ENCODE results near the gene COLQ.
A peak's percentile ranks its signal among the peaks of the same experiment; 100 is the strongest.

COLQ gene

GRCh38 chr3:15453501-15453900 lies 68.0 kb downstream of the COLQ start:
- DNase-seq: no peak

- DNase-seq: no peak
These were observed 68.5 kb downstream of the COLQ start for GRCh38 chr3:15452961-15453360.

- DNase-seq: no peak
These were observed 69.3 kb downstream of the COLQ start for GRCh38 chr3:15452156-15452555.

- DNase-seq: no peak
These were observed 70.0 kb downstream of the COLQ start for GRCh38 chr3:15451216-15452113.

GRCh38 chr3:15450438-15451215 lies 70.9 kb downstream of the COLQ start:
- DNase-seq: no peak

GRCh38 chr3:15449489-15450224 lies 71.8 kb downstream of the COLQ start:
- peak; percentile 57 to 63 for DNase-seq

GRCh38 chr3:15443826-15444524 lies 77.5 kb downstream of the COLQ start:
- no peak for DNase-seq

- peak; percentile 66 to 71 for DNase-seq
These were observed 80.6 kb downstream of the COLQ start for GRCh38 chr3:15440891-15441290.

- no peak for DNase-seq
These were observed 82.0 kb downstream of the COLQ start for GRCh38 chr3:15439476-15439875.

- DNase-seq: peak; percentile 73 to 76
These were observed 82.5 kb downstream of the COLQ start for GRCh38 chr3:15438983-15439382.

- no peak for DNase-seq
These were observed 85.3 kb downstream of the COLQ start for GRCh38 chr3:15436246-15436645.

- DNase-seq: no peak
These were observed 86.8 kb downstream of the COLQ start for GRCh38 chr3:15434756-15435155.

- DNase-seq: no peak
These were observed 88.0 kb downstream of the COLQ start for GRCh38 chr3:15433531-15433930.

GRCh38 chr3:15431256-15431837 lies 90.2 kb downstream of the COLQ start:
- no peak for DNase-seq

GRCh38 chr3:15430624-15431023 lies 90.9 kb downstream of the COLQ start:
- no peak for DNase-seq

GRCh38 chr3:15429080-15429479 lies 92.4 kb downstream of the COLQ start:
- no peak for DNase-seq

GRCh38 chr3:15428539-15428938 lies 93.0 kb downstream of the COLQ start:
- DNase-seq: peak; percentile 79 to 86

GRCh38 chr3:15427981-15428380 lies 93.5 kb downstream of the COLQ start:
- DNase-seq: no peak

GRCh38 chr3:15427182-15427880 lies 94.2 kb downstream of the COLQ start, which contains the start of the genes EAF1 and METTL6:
Gene EAF1 (plus strand): TSS chr3:15427598. CDS start chr3:15427780, 182 bp downstream.
Gene METTL6 (minus strand): TSS chr3:15427544. CDS start chr3:15426511, 1,033 bp downstream.
- peak; percentile 93 to 94 for DNase-seq

- DNase-seq: no peak
These were observed 94.9 kb downstream of the COLQ start for GRCh38 chr3:15426579-15427118.

- DNase-seq: no peak
These were observed 100.6 kb downstream of the COLQ start for GRCh38 chr3:15420871-15421270.

All from inflammatory macrophage treated with lipopolysaccharide for 1 hour (primary cell).